Large intestine (tissue), 3 donors: ENCODE results near the gene BCL2L12. TPM values are rescaled to one million over a fixed set of nuclear protein-coding genes. Genes with fewer than 3 reads are reported as not detected.
"Not testable (repeated sequence)": the region's sequence is repeated elsewhere in the genome, so short reads cannot be mapped to it uniquely, and the experiment has no call there.

Source experiments
- DNase-seq, 2 donors: peaks; one replicate each; pipeline versions ENCODE4 v3.0.0 to v3.0.0-alpha.2; 2013
- H3K27ac ChIP-seq: one replicate; pipeline ENCODE4 v1.5.1; 2013; ENCODE audit warnings: low read length
- H3K27me3 ChIP-seq: 2 replicates; pipeline ENCODE4 v1.6.1; 2013; ENCODE audit warnings: low read length; ENCODE audit not compliant: control insufficient read depth, insufficient read depth
- H3K36me3 ChIP-seq: 2 replicates; pipeline ENCODE4 v1.6.1; 2013; ENCODE audit warnings: low read length; ENCODE audit not compliant: control insufficient read depth, insufficient read depth
- H3K4me1 ChIP-seq: one replicate; pipeline ENCODE4 v1.6.1; 2013; ENCODE audit warnings: low read length; ENCODE audit not compliant: control insufficient read depth, insufficient read depth
- H3K4me3 ChIP-seq: one replicate; pipeline ENCODE4 v1.5.1; 2013; ENCODE audit warnings: low read length
- H3K9me3 ChIP-seq: one replicate; pipeline ENCODE4 v1.6.1; 2013; ENCODE audit warnings: mild to moderate bottlenecking, low read depth, low read length, moderate library complexity; ENCODE audit not compliant: control insufficient read depth
- WGBS: methylation state at CpG from one replicate; pipeline ENCODE4 v1.1.5; 2013; ENCODE audit warnings: low lambda C conversion rate; ENCODE audit not compliant: insufficient coverage; 5-methylcytosine and 5-hydroxymethylcytosine counted together
- polyA plus RNA-seq: library from polyadenylated mRNA; unstranded; fragments of 120-200 nt; gene quantifications from one replicate; pipeline ENCODE4 v1.2.1, GENCODE V29; 2013

BCL2L12 gene
- polyA plus RNA-seq, 1 donor, result 22.4 TPM

DNA sequence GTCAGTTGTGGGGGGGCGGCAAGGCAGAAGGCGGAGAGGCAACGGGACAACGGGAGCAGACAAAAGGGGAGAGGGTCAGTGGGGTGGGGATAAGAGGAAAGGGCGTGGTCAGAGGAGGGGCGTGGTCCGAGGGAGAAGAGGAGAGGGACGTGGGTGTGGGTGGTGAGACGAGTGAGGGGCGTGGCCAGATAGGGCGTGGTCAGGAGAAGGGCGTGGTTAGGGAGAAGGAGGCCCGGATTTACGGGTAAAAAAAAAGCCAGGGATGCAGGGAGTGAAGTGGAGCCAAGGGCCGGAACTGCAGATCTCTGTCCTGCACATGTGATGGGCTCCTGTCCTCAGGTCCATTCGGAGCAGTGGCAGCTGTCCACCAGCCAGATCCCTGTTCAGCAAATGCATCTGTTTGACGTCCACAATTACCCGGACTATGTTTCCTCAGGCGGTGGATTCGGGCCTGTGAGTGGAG, 46.7 kb downstream of the BCL2L12 start:
- WGBS, result 41% methylated on average over 8 of the region's 20 CpGs
- no peak for DNase-seq
- Histone ChIP-seq H3K27ac (no peak overlapping the region), H3K4me1 (no peaks in the 10 kb centered on the region), H3K36me3 (no peaks in the 10 kb centered on the region), H3K9me3 (no peaks in the 10 kb centered on the region), H3K27me3 (no peaks in the 10 kb centered on the region), H3K4me3 (no peak overlapping the region)

DNA sequence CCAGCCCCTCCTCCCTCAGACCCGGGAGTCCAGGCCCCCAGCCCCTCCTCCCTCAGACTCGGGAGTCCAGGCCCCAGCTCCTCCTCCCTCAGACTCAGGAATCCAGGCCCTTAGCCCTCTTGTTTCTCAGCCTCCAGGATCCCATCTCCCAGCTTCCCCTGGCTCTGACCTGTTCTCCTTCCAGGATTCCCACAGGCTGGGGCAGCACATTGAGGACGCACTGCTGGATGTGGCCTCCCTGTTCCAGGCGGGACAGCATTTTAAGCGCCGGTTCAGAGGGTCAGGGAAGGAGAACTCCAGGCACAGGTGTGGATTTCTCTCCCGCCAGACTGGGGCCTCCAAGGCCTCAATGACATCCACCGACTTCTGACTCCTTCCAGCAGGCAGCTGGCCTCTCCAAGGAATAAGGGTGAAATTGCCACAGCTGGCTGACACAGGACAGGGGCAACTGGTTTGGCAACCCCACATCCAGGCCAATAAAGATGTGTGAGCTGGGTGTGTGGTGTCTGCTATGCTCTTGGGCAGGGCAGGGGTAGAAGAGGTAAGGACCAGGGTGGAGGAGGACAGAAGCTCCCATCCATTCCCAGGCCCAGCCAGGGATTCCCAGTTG, 47.6 kb downstream of the BCL2L12 start:
- Histone ChIP-seq H3K4me1 (no peaks in the 10 kb centered on the region), H3K4me3 (no peak overlapping the region), H3K27me3 (no peaks in the 10 kb centered on the region), H3K36me3 (no peaks in the 10 kb centered on the region), H3K9me3 (no peaks in the 10 kb centered on the region), H3K27ac (no peak overlapping the region)
- no peak for DNase-seq
- no CpG with 5 or more reads among the region's 8 CpGs for WGBS

GRCh38 chr19:49716154-49716553, 50.4 kb downstream of the BCL2L12 start:
- no peaks in the 10 kb centered on the region for H3K27me3 ChIP-seq
- H3K27ac ChIP-seq, result no peak overlapping the region
- no peaks in the 10 kb centered on the region for H3K36me3 ChIP-seq
- WGBS, result no CpG with 5 or more reads among the region's 3 CpGs
- no peaks in the 10 kb centered on the region for H3K4me1 ChIP-seq
- H3K9me3 ChIP-seq, result no peaks in the 10 kb centered on the region
- DNase-seq, result no peak
- no peak overlapping the region for H3K4me3 ChIP-seq

DNA sequence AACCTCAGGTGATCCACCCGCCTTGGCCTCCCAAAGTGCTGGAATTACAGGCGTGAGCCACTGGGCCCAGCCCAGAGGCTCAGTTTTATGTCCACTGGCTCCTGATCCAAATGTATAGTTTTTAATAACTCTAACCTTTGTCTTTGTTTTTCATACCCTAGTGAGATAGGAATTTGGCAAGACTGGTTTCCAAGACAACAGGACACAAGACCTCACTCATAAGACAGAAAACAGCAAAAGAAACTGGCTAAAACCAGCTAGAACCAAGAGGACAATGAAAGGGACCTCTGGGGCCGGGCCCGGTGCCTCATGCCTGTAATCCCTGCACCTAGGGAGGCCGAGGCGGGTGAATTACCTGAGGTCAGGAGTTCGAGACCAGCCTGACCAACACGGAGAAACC, 52.8 kb downstream of the BCL2L12 start:
- Histone ChIP-seq H3K4me3 (no peak overlapping the region), H3K9me3 (no peaks in the 10 kb centered on the region), H3K27me3 (no peaks in the 10 kb centered on the region), H3K36me3 (no peaks in the 10 kb centered on the region), H3K4me1 (no peaks in the 10 kb centered on the region), H3K27ac (no peak overlapping the region)
- no peak for DNase-seq
- no CpG with 5 or more reads among the region's 8 CpGs for WGBS

GRCh38 chr19:49718991-49719390, 53.3 kb downstream of the BCL2L12 start:
- Histone ChIP-seq H3K4me1 (no peaks in the 10 kb centered on the region), H3K36me3 (no peaks in the 10 kb centered on the region), H3K9me3 (no peaks in the 10 kb centered on the region), H3K27ac (no peak overlapping the region), H3K27me3 (no peaks in the 10 kb centered on the region), H3K4me3 (no peak overlapping the region)
- WGBS, result 60% methylated on average over 1 of the region's 6 CpGs
- no peak for DNase-seq

DNA sequence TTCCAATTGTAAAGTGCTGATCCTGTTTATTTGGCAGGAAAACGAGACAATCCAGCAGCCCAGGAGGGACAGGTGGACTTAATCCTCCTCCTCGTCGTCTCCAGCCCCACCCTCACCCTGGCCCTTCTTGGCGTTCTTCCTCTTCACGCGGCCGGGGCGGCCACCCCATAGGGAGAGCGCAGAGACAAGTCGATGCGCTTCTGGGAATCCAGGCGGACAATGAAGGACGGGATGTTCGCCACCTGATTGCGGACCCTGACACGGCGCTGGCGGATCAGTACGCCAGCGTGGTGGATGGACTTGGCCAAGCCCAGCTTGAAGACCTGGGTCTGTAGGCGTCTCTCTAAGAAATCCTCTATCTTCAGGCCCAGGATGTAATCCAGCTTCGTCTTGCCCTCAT, 53.7 kb downstream of the BCL2L12 start:
- not testable (repeated sequence) for H3K4me1 ChIP-seq, DNase-seq, H3K9me3 ChIP-seq, H3K4me3 ChIP-seq, H3K27ac ChIP-seq, H3K27me3 ChIP-seq, H3K36me3 ChIP-seq
- no CpG with 5 or more reads among the region's 22 CpGs for WGBS

Other genes with a start within 250 kb of the BCL2L12 start
- not detected for gene PTH2, start 242.5 kb upstream of the BCL2L12 start, polyA plus RNA-seq
- not detected for gene GFY, start 240.5 kb upstream of the BCL2L12 start, polyA plus RNA-seq
- gene SLC17A7, start 224.4 kb upstream of the BCL2L12 start, polyA plus RNA-seq, result 0.19 TPM
- gene PIH1D1, start 214.1 kb upstream of the BCL2L12 start, polyA plus RNA-seq, result 80.8 TPM
- gene ALDH16A1, start 212.7 kb upstream of the BCL2L12 start, polyA plus RNA-seq, result 27.5 TPM
- 6.6 TPM for gene FLT3LG, start 191.7 kb upstream of the BCL2L12 start, polyA plus RNA-seq
- gene RPL13A, start 178.3 kb upstream of the BCL2L12 start, polyA plus RNA-seq, result 3,839 TPM
- gene RPS11, start 169.5 kb upstream of the BCL2L12 start, polyA plus RNA-seq, result 3,330 TPM
- gene FCGRT, start 153.3 kb upstream of the BCL2L12 start, polyA plus RNA-seq, result 510 TPM
- gene RCN3, start 137.9 kb upstream of the BCL2L12 start, polyA plus RNA-seq, result 59.7 TPM
- 51.3 TPM for gene NOSIP, start 85.4 kb upstream of the BCL2L12 start, polyA plus RNA-seq
- 11.4 TPM for gene PRRG2, start 84.6 kb upstream of the BCL2L12 start, polyA plus RNA-seq
- 19.1 TPM for gene PRR12, start 74.8 kb upstream of the BCL2L12 start, polyA plus RNA-seq
- 36.8 TPM for gene RRAS, start 25.8 kb upstream of the BCL2L12 start, polyA plus RNA-seq
- 35.4 TPM for gene SCAF1, start 23.7 kb upstream of the BCL2L12 start, polyA plus RNA-seq
- 95.2 TPM for gene IRF3, start 76 bp upstream of the BCL2L12 start, polyA plus RNA-seq
- gene PRMT1, start 11.3 kb downstream of the BCL2L12 start, polyA plus RNA-seq, result 125 TPM
- 1.4 TPM for gene ADM5, start 23.7 kb downstream of the BCL2L12 start, polyA plus RNA-seq
- gene CPT1C, start 25.2 kb downstream of the BCL2L12 start, polyA plus RNA-seq, result 7.4 TPM
- 0.15 TPM for gene TSKS, start 97.4 kb downstream of the BCL2L12 start, polyA plus RNA-seq
- 60.5 TPM for gene AP2A1, start 101.1 kb downstream of the BCL2L12 start, polyA plus RNA-seq
- 18.4 TPM for gene FUZ, start 147.4 kb downstream of the BCL2L12 start, polyA plus RNA-seq
- gene MED25, start 152.4 kb downstream of the BCL2L12 start, polyA plus RNA-seq, result 57.7 TPM
- 153 TPM for gene PTOV1, start 185.2 kb downstream of the BCL2L12 start, polyA plus RNA-seq
- gene PNKP, start 201.6 kb downstream of the BCL2L12 start, polyA plus RNA-seq, result 61.2 TPM
- gene AKT1S1, start 211.4 kb downstream of the BCL2L12 start, polyA plus RNA-seq, result 38.5 TPM
- 31.6 TPM for gene TBC1D17, start 211.8 kb downstream of the BCL2L12 start, polyA plus RNA-seq
- 3.5 TPM for gene IL4I1, start 231.0 kb downstream of the BCL2L12 start, polyA plus RNA-seq